Left forelimb (tissue), 1 donor: ENCODE data around the gene FBXL20.
"Not testable (repeated sequence)": the region's sequence is repeated elsewhere in the genome, so short reads cannot be mapped to it uniquely, and the experiment has no call there.

Experiments
- DNase-seq: peaks from one replicate; pipeline ENCODE4 v3.0.0-alpha.2; 2018; ENCODE audit warnings: low spot score

The FBXL20 gene

DNA sequence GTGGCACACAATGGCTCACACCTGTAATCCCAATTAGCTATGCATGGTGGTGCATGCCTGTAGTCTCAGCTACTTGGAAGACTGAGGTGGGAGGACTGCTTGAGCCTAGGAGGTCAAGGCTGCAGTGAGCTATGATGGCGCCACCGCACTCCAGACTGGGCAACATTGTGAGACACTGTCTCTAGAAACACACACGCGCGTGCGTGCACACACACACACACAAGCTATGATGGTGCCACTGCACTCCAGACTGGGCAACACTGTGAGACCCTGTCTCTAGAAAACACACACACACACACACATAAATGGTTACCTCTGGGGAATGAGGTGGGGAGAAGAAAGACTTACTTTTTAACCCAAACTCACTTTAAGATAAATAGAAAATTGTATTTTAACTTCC lies 16.4 kb downstream of the FBXL20 start:
- DNase-seq: no peak

DNA sequence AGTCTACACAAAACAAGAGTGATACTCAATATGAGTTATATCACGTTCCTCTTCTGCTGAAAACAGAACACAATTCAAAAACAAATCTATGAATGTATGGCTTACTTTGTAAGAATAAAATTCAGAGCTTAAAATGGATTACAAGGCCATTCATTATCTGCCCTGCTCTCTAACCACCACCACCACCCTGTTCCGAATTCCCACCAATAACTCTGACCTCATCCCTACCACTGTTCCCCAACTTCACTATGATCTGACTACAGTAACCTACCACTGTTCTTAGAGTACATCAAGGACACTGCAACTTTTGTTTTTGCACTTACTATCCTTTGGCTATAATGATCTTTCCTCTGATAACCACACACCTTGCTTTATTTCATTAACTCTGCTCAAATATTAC lies 21.3 kb downstream of the FBXL20 start:
- DNase-seq: no peak

DNA sequence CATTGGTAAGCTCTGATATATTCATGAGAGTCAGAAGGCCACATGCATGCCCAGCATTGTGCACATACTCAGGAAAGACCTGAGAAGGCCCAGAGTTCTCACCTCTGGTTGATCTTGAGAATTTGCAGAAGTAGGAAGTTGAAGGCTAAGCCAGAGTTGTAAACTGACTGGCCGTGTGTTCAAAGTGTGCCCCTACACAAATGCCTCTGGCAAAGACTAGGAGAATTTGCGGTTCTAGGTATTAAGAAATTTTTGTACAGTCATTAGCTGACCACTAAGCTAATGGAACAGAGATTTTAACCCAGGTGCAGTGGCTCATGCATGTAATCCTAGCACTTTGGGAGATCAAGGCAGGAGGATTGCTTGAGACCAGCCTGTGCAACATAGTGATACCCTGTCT lies 25.0 kb downstream of the FBXL20 start:
- no peak for DNase-seq

DNA sequence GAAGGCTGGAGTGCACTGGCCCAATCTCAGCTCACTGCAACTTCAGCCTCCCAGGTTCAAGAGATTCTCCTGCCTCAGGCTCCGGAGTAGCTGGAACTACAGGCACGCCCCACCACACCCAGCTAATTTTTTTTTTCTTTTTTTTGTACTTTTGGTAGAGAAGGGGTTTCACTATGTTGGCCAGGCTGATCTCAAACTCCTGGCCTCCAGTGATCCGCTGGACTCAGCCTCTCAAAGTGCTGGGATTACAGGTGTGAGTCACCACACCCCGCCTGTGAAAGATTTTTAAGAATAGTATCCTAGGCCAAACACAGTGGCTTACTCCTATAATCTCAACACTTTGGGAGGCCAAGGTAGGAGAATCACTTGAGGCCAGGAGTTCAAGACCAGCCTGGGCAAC lies 33.6 kb downstream of the FBXL20 start:
- not testable (repeated sequence) for DNase-seq

DNA sequence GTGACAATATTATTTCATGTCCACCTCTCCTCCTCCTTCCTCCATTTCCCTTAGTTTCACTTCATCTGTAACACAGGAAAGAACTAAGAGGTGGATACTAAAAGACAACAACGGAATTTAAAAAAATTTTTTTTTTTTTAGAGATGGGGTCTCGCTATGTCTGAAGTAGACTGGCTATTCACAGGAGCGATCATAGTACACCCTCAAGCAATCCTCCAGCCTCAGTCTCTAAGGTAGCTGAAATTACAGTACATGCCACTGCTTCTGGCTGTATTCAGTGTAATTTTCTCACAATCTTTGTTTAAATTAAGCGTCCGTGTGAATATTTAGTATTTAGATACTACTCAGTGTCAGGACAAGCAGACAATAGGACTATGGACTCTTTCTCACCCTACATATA lies 35.6 kb downstream of the FBXL20 start:
- no peak for DNase-seq

DNA sequence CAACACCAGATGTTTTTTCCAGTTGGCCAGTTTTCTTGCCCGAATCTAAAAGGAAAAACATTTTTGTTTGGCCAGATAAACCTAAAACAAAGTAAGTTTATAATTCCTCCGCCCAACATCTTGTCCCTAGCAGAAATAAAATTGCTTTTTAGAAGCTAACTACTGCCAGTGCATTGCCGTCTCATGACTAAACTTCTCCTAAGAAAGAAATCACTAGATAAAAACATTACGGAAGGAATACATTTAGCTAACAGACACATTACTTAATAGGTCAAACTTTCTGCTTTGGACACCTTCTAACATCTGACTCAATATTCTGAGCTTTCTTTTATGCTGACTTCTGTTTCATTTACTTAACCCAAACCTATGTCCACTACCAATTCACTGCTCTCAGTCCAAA lies 36.2 kb downstream of the FBXL20 start:
- no peak for DNase-seq

DNA sequence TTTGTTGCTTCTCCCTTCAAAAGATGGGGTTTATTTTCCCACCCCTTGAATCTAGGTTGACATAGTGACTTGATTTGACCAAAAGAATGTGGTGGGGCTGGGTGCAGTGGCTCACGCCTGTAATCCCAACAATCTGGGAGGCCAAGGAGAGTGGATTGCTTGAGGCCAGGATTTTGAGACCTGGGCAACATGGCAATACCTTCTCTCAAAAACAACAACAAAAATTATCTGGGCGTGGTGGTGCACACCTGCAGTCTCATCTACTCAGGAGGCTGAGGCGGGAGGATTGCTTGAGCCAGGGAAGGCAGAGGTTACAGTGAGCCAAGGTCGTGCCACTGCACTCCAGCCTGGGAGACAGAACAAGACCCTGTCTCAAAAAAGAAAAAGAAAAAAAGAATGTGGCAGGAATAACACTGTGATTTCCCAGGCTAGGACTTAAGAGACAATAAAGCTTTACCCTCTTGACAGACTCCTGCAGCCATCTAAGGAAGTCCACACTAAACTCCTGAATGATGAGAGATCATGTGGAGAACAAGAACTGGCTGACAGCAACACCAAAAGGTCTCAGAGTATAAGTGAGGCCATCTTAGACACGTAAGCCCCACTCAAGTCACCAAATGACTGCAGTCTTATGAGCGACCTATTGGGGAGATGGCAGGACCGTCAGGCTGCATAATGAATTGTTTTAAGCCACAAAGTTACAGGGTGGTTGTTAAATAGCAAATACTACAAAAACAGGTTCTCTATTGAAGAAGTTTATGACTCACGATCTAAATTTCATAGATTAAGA lies 37.0 kb downstream of the FBXL20 start:
- no peak for DNase-seq

DNA sequence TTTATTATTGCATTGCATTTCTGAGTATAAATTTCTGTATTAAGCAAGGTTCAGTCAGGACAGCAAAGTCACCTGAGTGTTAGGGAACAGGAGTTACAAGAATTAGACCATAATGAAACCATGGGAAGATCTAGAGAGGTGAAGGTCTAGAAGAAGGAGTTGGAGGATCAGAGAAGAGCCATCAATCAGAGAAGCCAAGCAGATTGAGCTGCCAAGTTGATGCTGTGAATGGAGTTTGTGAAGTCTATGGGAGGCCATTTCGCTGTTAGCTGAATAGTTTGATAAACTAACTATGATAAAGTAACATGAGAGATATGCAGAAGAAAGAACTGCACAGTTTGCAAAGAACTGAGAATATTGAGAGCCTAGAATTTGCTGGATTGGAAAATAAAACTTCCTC lies 40.4 kb downstream of the FBXL20 start:
- no peak for DNase-seq

DNA sequence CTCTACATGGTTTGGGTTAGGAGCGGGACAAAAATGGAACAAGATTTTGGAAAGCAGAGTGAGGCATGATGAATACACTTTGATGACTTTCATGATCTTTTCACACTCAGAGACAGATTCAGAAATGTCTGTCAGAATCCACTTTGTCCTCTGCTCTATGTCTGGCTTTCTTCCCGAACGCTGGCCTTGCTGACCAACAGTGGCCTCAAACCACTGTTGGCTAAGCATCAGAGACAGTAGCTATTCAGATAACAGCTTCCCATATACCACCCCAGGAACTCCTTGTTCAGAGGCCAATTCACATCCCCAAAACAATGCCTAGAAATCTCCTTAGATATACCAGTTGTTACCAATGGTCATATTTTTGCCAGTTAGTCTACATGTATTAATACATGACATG lies 40.9 kb downstream of the FBXL20 start:
- no peak for DNase-seq

DNA sequence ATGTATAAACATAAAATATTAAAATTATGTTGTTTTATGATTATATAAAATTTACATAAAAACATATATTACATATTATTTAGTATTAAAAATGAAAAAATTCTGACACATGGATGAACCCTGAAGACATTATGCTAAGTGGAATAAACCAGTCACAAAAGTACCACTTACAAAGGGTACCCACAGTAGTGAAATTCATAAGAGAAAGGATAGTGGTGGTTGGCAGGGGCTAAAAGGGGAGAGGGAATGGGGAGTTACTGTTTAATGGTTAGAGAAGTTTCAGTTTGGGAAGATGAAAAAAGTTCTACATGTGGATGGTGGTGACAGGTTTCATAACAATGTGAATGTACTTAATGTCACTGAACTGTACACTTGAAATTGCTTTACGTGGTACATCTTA lies 41.4 kb downstream of the FBXL20 start:
- no peak for DNase-seq

DNA sequence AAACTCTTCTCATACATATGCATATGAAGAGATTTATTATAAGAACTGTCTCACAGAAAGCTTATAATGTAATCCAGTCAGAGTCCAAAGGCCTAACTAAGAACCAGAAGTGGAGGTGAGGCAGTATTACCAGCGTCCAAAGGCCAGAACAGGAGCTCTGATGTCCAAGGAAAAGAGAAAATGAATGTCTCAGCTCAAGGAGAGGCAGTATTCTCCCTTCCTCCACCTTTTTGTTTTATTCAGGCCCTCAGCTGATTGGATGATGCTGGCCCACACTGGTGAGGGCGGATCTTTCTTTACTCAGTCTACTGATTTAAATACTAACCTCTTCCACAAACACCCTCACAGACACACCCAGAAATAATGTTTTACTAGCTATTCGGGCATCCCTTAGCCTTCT lies 43.4 kb downstream of the FBXL20 start:
- DNase-seq: no peak

DNA sequence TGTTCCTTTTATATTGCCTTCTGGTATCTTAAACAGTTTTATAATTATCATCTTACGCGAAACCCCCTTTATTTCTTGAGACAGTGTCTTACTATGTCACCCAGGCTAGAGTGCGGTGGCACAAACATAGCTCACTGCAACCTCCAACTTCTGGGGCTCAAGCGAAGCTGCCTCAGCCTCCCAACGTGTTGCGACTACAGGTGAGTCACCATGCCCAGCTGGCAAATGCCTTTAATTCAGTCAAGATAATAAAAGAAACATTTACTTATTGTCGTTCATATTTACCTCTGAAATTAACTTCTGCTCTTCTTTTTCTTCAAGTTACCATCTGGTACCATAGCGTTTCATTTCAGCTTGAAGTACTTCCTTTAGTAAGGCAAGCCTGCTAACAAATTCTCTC lies 43.9 kb downstream of the FBXL20 start:
- no peak for DNase-seq

DNA sequence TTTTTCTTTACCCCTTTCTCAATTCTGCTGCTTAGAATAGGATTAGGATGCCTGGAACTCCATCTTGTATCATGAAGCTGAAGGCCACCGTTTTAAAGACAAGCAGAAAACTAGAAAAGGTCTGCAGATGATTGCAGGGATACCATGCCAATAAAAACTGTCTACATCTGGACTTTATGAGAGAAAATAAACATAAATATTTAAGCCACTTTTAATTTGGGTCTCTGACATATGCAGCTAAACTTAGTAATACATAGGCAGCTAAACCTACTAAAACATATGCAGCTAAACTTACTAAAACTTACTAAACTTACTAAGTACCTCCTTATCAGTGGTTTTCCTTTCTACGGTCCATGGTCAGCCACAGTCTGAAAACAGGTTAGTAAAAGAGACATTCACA lies 48.4 kb downstream of the FBXL20 start:
- DNase-seq: no peak

DNA sequence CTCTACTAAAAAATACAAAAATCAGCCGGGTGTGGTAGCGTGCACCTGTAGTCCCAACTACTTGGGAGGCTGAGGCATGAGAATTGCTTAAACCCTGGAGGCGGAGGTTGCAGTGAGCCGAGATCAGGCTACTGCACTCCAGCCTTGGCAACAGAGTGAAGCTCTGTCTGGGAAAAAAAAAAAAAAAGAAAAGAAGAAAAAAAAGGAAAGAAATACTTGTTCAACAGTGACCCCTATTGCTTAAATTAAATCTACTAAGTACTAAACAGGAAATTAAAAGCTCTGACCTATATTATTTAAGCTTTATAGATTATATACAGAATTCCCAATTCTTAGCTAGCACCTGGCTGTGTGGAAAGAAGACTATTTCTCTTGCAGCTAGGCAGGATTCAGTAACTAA lies 48.9 kb downstream of the FBXL20 start:
- no peak for DNase-seq

DNA sequence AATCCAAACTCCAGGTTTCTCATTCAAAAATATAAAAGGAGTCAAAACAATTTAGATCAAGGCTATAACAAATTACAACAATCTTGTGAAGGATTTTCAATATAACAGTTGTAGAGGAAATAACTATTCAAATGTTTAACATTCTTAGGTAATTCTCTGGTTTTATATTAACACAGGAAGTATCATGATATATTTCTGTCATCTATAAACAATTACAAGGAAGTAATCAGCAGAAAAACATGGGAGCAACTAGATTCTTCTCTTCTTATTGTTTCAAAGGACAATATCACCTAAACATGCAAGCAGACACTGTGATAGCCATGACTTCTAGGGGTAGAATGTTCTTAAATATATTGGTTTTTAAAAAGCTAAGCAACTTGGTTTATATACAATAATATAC lies 49.9 kb downstream of the FBXL20 start:
- DNase-seq: no peak

DNA sequence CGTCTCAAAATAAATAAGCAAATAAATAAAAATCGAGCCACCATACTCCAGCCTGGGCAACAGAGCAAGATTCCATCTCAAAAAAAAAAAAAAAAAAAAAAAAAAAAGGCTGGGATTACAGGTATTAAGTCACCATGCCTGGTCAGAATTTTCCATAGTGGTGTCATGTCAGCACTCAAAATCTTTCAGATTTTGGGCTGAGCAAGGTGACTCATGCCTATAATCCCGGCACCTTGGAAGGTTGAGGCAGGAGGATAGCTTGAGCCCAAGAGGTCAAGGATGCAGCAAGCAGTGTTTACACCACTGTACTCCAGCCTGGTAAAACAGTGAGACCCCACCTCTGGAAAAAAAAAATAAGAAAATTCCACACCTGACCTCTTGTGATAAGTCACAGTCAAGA lies 52.2 kb downstream of the FBXL20 start:
- DNase-seq: no peak

DNA sequence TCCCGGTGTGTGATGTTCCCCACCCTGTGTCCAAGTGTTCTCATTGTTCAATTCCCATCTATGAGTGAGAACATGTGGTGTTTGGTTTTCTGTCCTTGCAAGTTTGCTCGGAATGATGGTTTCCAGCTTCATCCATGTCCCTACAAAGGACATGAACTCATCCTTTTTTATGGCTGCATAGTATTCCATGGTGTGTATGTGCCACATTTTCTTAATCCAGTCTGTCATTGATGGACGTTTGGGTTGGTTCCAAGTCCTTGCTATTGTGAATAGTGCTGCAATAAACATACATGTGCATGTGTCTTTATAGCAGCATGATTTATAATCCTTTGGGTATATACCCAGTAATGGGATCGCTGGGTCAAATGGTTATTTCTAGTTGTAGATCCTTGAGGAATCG lies 54.6 kb downstream of the FBXL20 start:
- not testable (repeated sequence) for DNase-seq

DNA sequence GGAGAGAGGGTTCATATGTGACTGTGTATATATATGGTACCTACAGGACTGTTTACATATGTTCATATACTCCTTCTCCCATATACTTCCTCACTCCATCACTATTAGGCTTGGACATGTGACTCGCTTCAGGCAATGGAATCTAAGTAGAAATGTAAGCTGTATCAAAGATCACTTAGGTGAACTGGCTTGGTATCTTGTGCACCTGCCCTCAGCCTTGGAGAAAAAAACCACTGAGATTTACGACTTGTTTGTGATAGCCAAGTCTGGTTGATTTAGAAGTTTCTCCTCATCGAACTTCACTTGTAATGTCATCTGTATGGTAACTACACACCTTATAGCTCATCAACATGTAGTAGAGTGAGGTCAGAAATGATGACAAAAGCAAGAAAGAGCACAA lies 59.9 kb downstream of the FBXL20 start:
- DNase-seq: no peak

DNA sequence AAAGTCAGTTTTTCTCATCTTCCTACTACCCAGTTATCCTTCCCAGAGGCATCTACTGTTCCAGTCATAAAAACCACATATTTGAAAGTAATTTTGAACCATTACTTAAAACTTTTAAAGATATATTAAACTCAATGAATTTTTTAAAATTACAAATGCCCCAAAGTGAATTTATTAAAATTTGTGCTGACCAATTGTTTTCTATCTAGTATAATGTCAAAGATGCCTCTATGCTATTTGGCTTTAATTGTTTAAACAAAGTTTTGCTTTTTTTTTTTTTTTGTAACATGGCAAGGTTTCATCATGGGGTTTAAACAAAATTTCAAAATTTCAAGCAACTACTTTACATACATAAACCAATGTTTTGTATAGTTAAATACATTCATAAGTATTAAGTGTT lies 60.7 kb downstream of the FBXL20 start:
- no peak for DNase-seq

DNA sequence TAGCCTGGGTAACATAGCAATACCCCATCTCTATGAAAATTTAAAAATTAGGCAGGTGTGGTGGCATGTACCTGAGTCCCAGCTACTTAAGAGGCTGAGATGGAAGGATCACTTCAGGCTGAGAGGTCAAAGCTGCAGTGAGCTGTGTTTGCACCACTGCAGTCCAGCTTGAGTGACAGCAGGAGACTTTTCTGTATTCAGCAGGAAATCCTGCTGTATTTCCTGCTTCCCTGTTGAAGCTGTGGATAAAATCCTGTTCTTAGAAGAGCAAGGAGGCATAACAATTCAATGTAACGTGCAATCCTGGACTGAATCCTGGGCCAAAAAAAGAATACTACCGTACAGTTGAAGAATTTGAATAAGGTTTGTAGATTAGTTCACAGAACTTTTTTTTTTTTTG lies 62.2 kb downstream of the FBXL20 start:
- no peak for DNase-seq

DNA sequence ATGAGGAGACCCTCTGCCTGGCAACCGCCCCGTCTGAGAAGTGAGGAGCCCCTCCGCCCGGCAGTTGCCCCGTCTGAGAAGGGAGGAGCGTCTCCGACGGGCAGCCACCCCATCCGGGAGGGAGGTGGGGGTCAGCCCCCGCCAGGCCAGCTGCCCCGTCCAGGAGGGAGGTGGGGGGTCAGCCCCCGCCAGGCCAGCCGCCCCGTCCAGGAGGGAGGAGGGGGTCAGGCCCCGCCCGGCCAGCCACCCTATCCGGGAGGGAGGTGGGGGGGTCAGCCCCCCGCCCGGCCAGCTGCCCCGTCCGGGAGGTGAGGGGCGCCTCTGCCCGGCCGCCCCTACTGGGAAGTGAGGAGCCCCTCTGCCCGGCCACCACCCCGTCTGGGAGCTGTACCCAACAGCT lies 63.8 kb downstream of the FBXL20 start:
- not testable (repeated sequence) for DNase-seq

DNA sequence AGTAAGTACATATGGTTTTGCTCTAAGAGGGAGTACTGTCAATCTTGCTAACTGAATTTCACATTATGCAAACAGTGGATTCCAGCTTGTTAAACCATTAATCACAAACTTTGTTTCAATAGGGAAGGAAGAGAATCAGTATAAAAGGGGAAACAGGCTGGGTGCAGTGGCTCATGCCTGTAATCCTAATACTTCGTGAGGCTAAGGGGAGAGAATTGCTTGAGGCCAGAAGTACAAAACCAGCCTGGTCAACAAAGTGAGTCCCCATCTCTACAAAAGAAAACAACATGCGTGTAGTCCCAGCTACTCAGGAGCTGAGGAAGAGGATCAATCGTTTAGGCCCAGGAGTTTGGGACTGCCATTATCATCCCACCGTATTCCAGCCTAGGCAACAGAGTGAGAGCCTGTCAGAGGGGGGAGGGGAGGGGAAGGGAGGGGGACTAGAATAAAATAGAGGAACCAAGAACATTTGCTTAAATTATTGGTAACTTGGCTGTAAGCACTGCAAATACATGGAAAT lies 65.7 kb downstream of the FBXL20 start:
- DNase-seq: no peak

DNA sequence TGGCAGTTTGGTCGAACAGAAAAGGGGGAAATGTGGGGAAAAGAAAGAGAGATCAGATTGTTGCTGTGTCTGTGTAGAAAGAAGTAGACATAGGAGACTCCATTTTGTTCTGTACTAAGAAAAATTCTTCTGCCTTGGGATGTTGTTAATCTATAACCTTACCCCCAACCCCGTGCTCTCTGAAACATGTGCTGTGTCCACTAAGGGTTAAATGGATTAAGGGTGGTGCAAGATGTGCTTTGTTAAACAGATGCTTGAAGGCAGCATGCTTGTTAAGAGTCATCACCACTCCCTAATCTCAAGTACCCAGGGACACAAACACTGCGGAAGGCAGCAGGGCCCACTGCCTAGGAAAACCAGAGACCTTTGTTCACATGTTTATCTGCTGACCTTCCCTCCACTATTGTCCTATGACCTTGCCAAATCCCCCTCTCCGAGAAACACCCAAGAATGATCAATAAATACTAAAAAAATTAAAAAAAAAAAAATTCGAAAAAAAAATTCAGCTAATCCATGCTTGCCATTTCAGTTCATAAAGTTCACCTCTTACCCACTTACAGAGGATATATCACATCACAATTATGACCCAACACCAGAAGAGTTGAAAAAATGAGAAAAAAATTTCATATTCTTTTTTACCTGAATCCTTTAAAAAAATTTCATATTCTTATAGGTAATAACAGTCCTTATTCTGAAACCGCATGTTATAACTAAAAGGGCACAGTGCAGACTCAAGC lies 67.2 kb downstream of the FBXL20 start:
- not testable (repeated sequence) for DNase-seq

DNA sequence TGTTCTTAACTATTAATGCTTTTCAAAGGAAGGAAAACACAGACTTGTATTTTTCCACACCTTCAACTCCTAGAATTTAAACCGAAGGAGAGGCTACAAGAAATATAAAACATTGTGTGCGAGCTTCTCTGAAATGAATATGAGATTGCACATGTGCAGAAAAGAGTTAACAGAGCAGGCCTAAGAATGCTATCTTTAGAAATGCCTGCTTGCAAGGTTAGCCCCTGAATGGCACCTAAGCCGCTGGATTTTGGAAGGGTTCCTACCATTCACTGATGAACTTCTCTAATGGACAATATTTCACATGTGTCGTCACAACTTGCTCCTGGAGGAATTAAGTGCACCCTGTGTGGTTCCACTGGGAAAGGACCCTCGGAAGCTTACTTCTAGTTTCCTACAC lies 69.3 kb downstream of the FBXL20 start:
- DNase-seq: no peak
